ENCODE results near the gene CACNA1E.

The CACNA1E gene

GRCh38 chr1:181765451-181766026 is 282.2 kb downstream of the CACNA1E start:
- ATAC-seq = no peak

DNA sequence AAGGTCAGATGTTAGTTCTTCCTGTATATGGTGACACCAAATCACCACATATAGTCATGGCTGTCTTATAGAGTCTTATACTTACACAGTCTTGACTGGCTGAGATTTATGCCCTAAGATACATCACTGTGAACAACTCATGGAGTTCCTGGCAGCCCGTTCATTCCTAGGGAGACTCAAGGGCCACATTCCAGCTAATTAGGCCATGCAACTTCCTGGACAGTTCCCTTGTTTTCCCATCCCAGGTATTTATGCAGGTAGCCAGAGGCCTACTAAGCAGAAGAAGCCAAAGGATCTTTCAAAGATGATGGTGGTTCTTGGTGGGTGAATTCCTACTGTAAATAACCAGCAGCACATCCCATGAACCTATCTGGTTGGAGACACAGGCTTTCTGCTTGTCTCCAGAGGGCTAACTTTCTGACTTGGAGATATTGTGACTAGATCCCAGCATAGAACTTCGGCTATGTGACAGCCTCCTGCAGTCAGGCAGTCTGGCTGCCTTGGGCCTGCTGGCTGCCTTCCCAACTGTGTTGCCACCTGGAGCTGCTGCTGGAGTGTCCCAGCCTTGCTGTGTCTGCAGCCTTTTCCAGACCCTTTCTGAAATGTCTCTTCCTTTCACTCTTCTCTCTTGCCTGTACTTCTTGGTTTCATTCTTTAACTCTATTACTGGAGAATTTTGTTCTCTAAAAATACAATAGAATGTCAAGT is 283.8 kb downstream of the CACNA1E start:
- TF ChIP-seq, protein P1, sequence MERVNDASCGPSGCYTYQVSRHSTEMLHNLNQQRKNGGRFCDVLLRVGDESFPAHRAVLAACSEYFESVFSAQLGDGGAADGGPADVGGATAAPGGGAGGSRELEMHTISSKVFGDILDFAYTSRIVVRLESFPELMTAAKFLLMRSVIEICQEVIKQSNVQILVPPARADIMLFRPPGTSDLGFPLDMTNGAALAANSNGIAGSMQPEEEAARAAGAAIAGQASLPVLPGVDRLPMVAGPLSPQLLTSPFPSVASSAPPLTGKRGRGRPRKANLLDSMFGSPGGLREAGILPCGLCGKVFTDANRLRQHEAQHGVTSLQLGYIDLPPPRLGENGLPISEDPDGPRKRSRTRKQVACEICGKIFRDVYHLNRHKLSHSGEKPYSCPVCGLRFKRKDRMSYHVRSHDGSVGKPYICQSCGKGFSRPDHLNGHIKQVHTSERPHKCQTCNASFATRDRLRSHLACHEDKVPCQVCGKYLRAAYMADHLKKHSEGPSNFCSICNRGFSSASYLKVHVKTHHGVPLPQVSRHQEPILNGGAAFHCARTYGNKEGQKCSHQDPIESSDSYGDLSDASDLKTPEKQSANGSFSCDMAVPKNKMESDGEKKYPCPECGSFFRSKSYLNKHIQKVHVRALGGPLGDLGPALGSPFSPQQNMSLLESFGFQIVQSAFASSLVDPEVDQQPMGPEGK (CRISPR knock-in tag; IDR thresholded peaks at IDR 0.05; ENCODE audit: borderline replicate concordance) = no peak
- no peak for TF ChIP-seq ZNF8 (CRISPR knock-in tag; IDR thresholded peaks at IDR 0.05)
- no peak for TF ChIP-seq BACH2 (CRISPR knock-in tag; IDR thresholded peaks at IDR 0.05; ENCODE audit: borderline replicate concordance)
- no peak for TF ChIP-seq ZC3H10 (CRISPR knock-in tag; IDR thresholded peaks at IDR 0.05)
- no peak for TF ChIP-seq OSR1 (CRISPR knock-in tag; IDR thresholded peaks at IDR 0.05)
- no peak for TF ChIP-seq SNAI2 (CRISPR knock-in tag; IDR thresholded peaks at IDR 0.05)
- no peak for TF ChIP-seq GLIS3 (CRISPR knock-in tag; IDR thresholded peaks at IDR 0.05)
- no peak for TF ChIP-seq ZFP30 (CRISPR knock-in tag; IDR thresholded peaks at IDR 0.05)
- TF ChIP-seq ESRRG (CRISPR knock-in tag; IDR thresholded peaks at IDR 0.05) = no peak
- no peak for TF ChIP-seq ZNF70 (CRISPR knock-in tag; IDR thresholded peaks at IDR 0.05)
- TF ChIP-seq TOX (CRISPR knock-in tag; IDR thresholded peaks at IDR 0.05; ENCODE audit: borderline replicate concordance) = no peak
- no peak for TF ChIP-seq ARNTL (CRISPR knock-in tag; IDR thresholded peaks at IDR 0.05; ENCODE audit: borderline replicate concordance, low read depth)
- no peak for TF ChIP-seq TCF4 (CRISPR knock-in tag; IDR thresholded peaks at IDR 0.05; ENCODE audit: borderline replicate concordance)
- no peak for TF ChIP-seq CSDC2 (CRISPR knock-in tag; IDR thresholded peaks at IDR 0.05)
- no peak for TF ChIP-seq RARB (CRISPR knock-in tag; IDR thresholded peaks at IDR 0.05)
- no peak for TF ChIP-seq PPARA (CRISPR knock-in tag; IDR thresholded peaks at IDR 0.05; ENCODE audit: borderline replicate concordance)
- no peak for ATAC-seq

More at GRCh38 chr1:181765451-181766026, 282.2 kb downstream of the CACNA1E start:
- no peak for TF ChIP-seq ISL1 (CRISPR knock-in tag; IDR thresholded peaks at IDR 0.05)
- TF ChIP-seq TCF4 (CRISPR knock-in tag; IDR thresholded peaks at IDR 0.05; ENCODE audit: borderline replicate concordance) = no peak
- TF ChIP-seq ZC3H10 (CRISPR knock-in tag; IDR thresholded peaks at IDR 0.05) = no peak
- no peak for TF ChIP-seq OSR1 (CRISPR knock-in tag; IDR thresholded peaks at IDR 0.05)
- no peak for TF ChIP-seq TSHZ2 (CRISPR knock-in tag; IDR thresholded peaks at IDR 0.05)
- no peak for TF ChIP-seq GLIS3 (CRISPR knock-in tag; IDR thresholded peaks at IDR 0.05)
- TF ChIP-seq ZNF8 (CRISPR knock-in tag; IDR thresholded peaks at IDR 0.05) = no peak
- TF ChIP-seq SNAI2 (CRISPR knock-in tag; IDR thresholded peaks at IDR 0.05) = no peak
- no peak for TF ChIP-seq ZFP30 (CRISPR knock-in tag; IDR thresholded peaks at IDR 0.05)
- TF ChIP-seq ZNF70 (CRISPR knock-in tag; IDR thresholded peaks at IDR 0.05) = no peak
- TF ChIP-seq CREB5 (CRISPR knock-in tag; IDR thresholded peaks at IDR 0.05; ENCODE audit: low read depth) = no peak
- TF ChIP-seq CSDC2 (CRISPR knock-in tag; IDR thresholded peaks at IDR 0.05) = no peak
- TF ChIP-seq ESRRG (CRISPR knock-in tag; IDR thresholded peaks at IDR 0.05) = no peak
- no peak for TF ChIP-seq ARNTL (CRISPR knock-in tag; IDR thresholded peaks at IDR 0.05; ENCODE audit: borderline replicate concordance, low read depth)
- no peak for TF ChIP-seq PPARA (CRISPR knock-in tag; IDR thresholded peaks at IDR 0.05; ENCODE audit: borderline replicate concordance)
- no peak for TF ChIP-seq POU6F1 (CRISPR knock-in tag; IDR thresholded peaks at IDR 0.05; ENCODE audit: borderline replicate concordance, low read depth)
- TF ChIP-seq, protein P2, sequence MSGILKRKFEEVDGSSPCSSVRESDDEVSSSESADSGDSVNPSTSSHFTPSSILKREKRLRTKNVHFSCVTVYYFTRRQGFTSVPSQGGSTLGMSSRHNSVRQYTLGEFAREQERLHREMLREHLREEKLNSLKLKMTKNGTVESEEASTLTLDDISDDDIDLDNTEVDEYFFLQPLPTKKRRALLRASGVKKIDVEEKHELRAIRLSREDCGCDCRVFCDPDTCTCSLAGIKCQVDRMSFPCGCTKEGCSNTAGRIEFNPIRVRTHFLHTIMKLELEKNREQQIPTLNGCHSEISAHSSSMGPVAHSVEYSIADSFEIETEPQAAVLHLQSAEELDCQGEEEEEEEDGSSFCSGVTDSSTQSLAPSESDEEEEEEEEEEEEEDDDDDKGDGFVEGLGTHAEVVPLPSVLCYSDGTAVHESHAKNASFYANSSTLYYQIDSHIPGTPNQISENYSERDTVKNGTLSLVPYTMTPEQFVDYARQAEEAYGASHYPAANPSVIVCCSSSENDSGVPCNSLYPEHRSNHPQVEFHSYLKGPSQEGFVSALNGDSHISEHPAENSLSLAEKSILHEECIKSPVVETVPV (CRISPR knock-in tag; IDR thresholded peaks at IDR 0.05) = no peak
- no peak for TF ChIP-seq RARB (CRISPR knock-in tag; IDR thresholded peaks at IDR 0.05)
- no peak for TF ChIP-seq TOX (CRISPR knock-in tag; IDR thresholded peaks at IDR 0.05; ENCODE audit: borderline replicate concordance)

Data from SK-N-SH treated with all-trans-retinoic acid at 6 μM for 48 hours (cell line).